HL-60 (cell line): ENCODE data around the gene TSPAN6.

Source experiments
- GABPA ChIP-seq: IDR thresholded peaks from 2 replicates; pipeline ENCODE4 v1.6.1; 2012; ENCODE audit warnings: low read depth
- POLR2AphosphoS5 ChIP-seq: IDR thresholded peaks from 2 replicates; pipeline ENCODE4 v1.6.1; 2012; ENCODE audit warnings: low read depth
- SPI1 ChIP-seq: IDR thresholded peaks from 2 replicates; pipeline ENCODE4 v1.6.1; 2012; ENCODE audit warnings: low read depth, mild to moderate bottlenecking, borderline replicate concordance
- TF ChIP-seq, protein P1 (sequence below): IDR thresholded peaks from one replicate; pipeline ENCODE4 v1.5.1; 2011; ENCODE audit warnings: low read length, control low read depth, inconsistent platforms; ENCODE audit not compliant: insufficient read depth
- TF ChIP-seq, protein P2 (sequence below): IDR thresholded peaks from 2 replicates; pipeline ENCODE4 v1.6.1; 2012; ENCODE audit warnings: low read depth; ENCODE audit not compliant: insufficient replicate concordance

DNA sequence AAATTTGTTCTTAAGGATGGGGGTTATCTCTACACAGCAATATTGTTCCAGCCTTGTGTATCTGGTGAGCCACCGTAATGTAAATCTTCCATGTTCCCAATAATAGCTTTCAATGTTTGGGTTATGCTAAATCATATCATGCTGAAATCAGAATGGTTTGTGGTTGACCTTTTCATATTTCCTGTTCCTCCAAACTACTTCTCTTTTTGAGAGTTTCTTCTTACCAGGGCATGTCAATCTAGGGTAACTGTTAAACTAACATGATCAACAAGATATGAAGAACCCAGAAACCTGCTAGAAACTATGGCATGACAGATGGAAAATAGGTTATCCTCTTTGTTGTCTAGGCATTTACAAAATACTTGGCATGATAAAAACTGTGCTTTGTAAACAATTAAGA is 29.9 kb downstream of the TSPAN6 start:
- TF ChIP-seq POLR2AphosphoS5 (no peak), SPI1 (no peak), GABPA (no peak)
- TF ChIP-seq, protein P1, sequence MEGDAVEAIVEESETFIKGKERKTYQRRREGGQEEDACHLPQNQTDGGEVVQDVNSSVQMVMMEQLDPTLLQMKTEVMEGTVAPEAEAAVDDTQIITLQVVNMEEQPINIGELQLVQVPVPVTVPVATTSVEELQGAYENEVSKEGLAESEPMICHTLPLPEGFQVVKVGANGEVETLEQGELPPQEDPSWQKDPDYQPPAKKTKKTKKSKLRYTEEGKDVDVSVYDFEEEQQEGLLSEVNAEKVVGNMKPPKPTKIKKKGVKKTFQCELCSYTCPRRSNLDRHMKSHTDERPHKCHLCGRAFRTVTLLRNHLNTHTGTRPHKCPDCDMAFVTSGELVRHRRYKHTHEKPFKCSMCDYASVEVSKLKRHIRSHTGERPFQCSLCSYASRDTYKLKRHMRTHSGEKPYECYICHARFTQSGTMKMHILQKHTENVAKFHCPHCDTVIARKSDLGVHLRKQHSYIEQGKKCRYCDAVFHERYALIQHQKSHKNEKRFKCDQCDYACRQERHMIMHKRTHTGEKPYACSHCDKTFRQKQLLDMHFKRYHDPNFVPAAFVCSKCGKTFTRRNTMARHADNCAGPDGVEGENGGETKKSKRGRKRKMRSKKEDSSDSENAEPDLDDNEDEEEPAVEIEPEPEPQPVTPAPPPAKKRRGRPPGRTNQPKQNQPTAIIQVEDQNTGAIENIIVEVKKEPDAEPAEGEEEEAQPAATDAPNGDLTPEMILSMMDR, result no peak
- TF ChIP-seq, protein P2, sequence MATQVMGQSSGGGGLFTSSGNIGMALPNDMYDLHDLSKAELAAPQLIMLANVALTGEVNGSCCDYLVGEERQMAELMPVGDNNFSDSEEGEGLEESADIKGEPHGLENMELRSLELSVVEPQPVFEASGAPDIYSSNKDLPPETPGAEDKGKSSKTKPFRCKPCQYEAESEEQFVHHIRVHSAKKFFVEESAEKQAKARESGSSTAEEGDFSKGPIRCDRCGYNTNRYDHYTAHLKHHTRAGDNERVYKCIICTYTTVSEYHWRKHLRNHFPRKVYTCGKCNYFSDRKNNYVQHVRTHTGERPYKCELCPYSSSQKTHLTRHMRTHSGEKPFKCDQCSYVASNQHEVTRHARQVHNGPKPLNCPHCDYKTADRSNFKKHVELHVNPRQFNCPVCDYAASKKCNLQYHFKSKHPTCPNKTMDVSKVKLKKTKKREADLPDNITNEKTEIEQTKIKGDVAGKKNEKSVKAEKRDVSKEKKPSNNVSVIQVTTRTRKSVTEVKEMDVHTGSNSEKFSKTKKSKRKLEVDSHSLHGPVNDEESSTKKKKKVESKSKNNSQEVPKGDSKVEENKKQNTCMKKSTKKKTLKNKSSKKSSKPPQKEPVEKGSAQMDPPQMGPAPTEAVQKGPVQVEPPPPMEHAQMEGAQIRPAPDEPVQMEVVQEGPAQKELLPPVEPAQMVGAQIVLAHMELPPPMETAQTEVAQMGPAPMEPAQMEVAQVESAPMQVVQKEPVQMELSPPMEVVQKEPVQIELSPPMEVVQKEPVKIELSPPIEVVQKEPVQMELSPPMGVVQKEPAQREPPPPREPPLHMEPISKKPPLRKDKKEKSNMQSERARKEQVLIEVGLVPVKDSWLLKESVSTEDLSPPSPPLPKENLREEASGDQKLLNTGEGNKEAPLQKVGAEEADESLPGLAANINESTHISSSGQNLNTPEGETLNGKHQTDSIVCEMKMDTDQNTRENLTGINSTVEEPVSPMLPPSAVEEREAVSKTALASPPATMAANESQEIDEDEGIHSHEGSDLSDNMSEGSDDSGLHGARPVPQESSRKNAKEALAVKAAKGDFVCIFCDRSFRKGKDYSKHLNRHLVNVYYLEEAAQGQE, result no peak
